DND-41 (cell line): Measurements from ENCODE around the gene CFAP299.

Source experiments
- EZH2 ChIP-seq: IDR thresholded peaks from 3 replicates; pipeline ENCODE4 v1.6.1; 2012; ENCODE audit warnings: borderline replicate concordance, low read depth, mild to moderate bottlenecking, moderate library complexity, low read length, inconsistent platforms; ENCODE audit not compliant: severe bottlenecking
- TF ChIP-seq, protein P1 (sequence below): IDR thresholded peaks from 2 replicates; pipeline ENCODE4 v1.5.1; 2012; ENCODE audit warnings: borderline replicate concordance, low read length, moderate library complexity, mild to moderate bottlenecking; ENCODE audit not compliant: poor library complexity, severe bottlenecking; ENCODE audit errors: extremely low read depth

DNA sequence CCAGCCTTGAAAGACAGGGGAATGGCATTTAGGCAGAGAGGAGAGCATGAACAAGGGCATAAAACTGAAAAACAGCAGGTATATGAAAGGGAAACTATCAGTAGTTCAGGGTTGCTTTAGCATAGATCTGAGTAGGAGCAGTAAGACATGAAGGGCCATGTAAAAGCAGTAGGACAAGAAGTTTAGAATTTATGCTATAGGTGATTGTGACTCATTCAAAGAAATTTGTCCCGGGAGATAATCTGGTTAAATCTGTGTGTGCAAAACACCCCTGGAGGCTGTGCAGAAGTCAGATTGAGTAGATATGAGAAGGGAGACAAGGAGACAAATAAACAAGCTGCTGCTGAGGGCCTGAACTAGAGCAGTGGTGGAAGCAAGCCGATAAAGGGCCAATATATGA is 585.9 kb downstream of the CFAP299 start:
- TF ChIP-seq, protein P1, sequence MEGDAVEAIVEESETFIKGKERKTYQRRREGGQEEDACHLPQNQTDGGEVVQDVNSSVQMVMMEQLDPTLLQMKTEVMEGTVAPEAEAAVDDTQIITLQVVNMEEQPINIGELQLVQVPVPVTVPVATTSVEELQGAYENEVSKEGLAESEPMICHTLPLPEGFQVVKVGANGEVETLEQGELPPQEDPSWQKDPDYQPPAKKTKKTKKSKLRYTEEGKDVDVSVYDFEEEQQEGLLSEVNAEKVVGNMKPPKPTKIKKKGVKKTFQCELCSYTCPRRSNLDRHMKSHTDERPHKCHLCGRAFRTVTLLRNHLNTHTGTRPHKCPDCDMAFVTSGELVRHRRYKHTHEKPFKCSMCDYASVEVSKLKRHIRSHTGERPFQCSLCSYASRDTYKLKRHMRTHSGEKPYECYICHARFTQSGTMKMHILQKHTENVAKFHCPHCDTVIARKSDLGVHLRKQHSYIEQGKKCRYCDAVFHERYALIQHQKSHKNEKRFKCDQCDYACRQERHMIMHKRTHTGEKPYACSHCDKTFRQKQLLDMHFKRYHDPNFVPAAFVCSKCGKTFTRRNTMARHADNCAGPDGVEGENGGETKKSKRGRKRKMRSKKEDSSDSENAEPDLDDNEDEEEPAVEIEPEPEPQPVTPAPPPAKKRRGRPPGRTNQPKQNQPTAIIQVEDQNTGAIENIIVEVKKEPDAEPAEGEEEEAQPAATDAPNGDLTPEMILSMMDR, result no peak
- no peak for TF ChIP-seq EZH2
